ENCODE measurements around the gene LAT.

Gene LAT

DNA sequence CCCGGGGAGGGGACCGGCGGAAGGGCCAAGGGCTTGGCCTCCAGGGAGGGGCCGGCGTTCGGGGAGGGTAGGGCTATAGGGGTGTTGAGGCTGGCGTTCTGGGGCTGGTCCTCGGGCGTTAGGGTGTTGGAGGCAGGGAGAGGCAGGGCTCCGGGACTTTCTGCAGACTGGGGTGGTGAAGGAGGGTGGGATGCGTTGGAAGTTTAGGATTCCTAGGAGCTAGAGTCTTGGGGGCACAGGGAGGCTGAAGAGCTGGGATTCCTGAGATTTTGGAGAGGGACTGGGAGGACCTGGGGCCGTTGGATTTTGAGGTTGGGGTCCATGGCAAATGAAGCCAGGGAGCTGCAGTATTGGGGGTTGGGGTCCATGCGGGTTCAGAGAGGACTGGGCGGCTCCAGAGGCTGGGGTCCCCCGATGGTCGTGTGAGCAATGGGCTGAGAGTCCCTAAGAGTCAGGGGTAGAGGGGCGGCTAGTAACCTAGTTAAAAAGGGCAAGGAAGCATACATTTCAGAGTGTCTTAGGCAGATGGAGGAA lies 33.4 kb upstream of the LAT start:
- peak overlapping the region; percentile 29; the same call in 1 of the 2 replicates for H3K27ac ChIP-seq (ENCODE audit: low read length)
- H3K4me1 ChIP-seq (ENCODE audit: low read length), result peaks cover 9% of the 10 kb centered on the region
- peak overlapping the region; percentile 81 for H3K4me3 ChIP-seq (ENCODE audit: low read length)
- no peaks in the 10 kb centered on the region for H3K27me3 ChIP-seq (replicated peaks; ENCODE audit: insufficient read depth, low read length)
- H3K9ac ChIP-seq (ENCODE audit: low read length), result peak overlapping the region; percentile 89
- H3K9me2 ChIP-seq (replicated peaks; ENCODE audit: insufficient read depth, low read length), result no peaks in the 10 kb centered on the region
- peaks cover 9% of the 10 kb centered on the region; the same call in 1 of the 2 replicates for H3K36me3 ChIP-seq (replicated peaks; ENCODE audit: insufficient read depth, low read length)
- peak overlapping the region; percentile 83 for H2AFZ ChIP-seq (ENCODE audit: low read length)
- H4K20me1 ChIP-seq (ENCODE audit: insufficient read depth, low read length), result no peaks in the 10 kb centered on the region
- DNase-seq, result peak; percentile 45
- H3K4me2 ChIP-seq (ENCODE audit: low read depth, low read length), result peak overlapping the region; percentile 95
- TF ChIP-seq, protein P1, sequence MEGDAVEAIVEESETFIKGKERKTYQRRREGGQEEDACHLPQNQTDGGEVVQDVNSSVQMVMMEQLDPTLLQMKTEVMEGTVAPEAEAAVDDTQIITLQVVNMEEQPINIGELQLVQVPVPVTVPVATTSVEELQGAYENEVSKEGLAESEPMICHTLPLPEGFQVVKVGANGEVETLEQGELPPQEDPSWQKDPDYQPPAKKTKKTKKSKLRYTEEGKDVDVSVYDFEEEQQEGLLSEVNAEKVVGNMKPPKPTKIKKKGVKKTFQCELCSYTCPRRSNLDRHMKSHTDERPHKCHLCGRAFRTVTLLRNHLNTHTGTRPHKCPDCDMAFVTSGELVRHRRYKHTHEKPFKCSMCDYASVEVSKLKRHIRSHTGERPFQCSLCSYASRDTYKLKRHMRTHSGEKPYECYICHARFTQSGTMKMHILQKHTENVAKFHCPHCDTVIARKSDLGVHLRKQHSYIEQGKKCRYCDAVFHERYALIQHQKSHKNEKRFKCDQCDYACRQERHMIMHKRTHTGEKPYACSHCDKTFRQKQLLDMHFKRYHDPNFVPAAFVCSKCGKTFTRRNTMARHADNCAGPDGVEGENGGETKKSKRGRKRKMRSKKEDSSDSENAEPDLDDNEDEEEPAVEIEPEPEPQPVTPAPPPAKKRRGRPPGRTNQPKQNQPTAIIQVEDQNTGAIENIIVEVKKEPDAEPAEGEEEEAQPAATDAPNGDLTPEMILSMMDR (IDR thresholded peaks at IDR 0.05; ENCODE audit: low read length), result no peak
- TF ChIP-seq EZH2phosphoT487 (IDR thresholded peaks at IDR 0.05; ENCODE audit: low read length) (no peak), EZH2 (optimal IDR thresholded peaks at IDR 0.05; ENCODE audit: low read depth, low read length) (no peak)
- no peaks in the 10 kb centered on the region for H3F3A ChIP-seq (ENCODE audit: insufficient read depth, low read length)
- no peaks in the 10 kb centered on the region for H3K9me3 ChIP-seq (replicated peaks; ENCODE audit: insufficient read depth, low read length)
- peaks cover 46% of the 10 kb centered on the region for H3K79me2 ChIP-seq (ENCODE audit: low read length)

DNA sequence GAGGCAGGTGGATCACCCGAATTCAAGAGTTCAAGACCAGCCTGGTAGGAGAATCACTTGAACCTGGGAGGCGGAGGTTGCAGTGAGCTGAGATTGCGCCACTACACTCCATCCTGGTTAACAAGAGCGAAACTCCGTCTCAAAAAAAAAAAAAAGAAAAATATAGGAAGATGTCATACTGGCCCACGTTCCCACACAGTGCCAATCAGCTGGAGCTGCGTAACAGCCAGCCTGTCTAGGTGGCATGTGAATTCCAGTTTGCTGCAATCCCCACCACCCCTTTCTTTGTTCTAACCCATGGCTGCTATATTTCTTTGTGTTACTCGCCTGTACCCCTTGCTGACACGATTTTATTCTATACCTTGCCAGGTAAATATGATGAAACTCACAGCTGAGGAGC lies 26.6 kb upstream of the LAT start:
- peaks cover 9% of the 10 kb centered on the region for H3K36me3 ChIP-seq (replicated peaks; ENCODE audit: insufficient read depth, low read length)
- DNase-seq, result no peak
- H3K4me3 ChIP-seq (ENCODE audit: low read length), result no peak overlapping the region

DNA sequence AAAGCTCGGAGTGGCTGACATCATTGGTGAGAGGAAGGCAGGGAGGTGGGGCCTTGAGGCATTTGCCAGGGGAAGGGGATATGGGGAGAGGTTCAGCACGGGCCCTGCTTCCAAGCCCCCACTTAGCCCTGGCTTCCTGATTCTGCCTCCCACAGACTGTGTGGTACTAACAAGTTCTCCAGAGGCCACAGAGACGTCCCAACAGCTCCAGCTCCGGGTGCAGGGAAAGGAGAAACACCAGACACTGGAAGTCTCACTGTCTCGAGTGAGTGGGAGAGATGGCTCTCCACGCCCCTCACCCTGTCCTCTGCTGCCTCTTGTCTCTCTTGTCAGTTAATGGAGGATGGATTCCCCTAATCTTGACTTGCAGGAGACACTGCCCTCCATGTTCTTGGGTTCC lies 26.0 kb upstream of the LAT start:
- Histone ChIP-seq H4K20me1 (ENCODE audit: insufficient read depth, low read length) (no peaks in the 10 kb centered on the region), H3K4me2 (ENCODE audit: low read depth, low read length) (no peak overlapping the region), H3K79me2 (ENCODE audit: low read length) (peaks cover 21% of the 10 kb centered on the region), H3K9me2 (replicated peaks; ENCODE audit: insufficient read depth, low read length) (no peaks in the 10 kb centered on the region), H3K27me3 (replicated peaks; ENCODE audit: insufficient read depth, low read length) (no peaks in the 10 kb centered on the region), H3K9ac (ENCODE audit: low read length) (no peak overlapping the region), H2AFZ (ENCODE audit: low read length) (no peak overlapping the region), H3K9me3 (replicated peaks; ENCODE audit: insufficient read depth, low read length) (no peaks in the 10 kb centered on the region), H3F3A (ENCODE audit: insufficient read depth, low read length) (no peaks in the 10 kb centered on the region), H3K4me1 (ENCODE audit: low read length) (no peaks in the 10 kb centered on the region), H3K4me3 (ENCODE audit: low read length) (no peak overlapping the region), H3K27ac (ENCODE audit: low read length) (no peak overlapping the region), H3K36me3 (replicated peaks; ENCODE audit: insufficient read depth, low read length) (peaks cover 11% of the 10 kb centered on the region)
- DNase-seq, result no peak
- TF ChIP-seq EZH2phosphoT487 (IDR thresholded peaks at IDR 0.05; ENCODE audit: low read length), result no peak
- TF ChIP-seq, protein P1 (IDR thresholded peaks at IDR 0.05; ENCODE audit: low read length), result no peak
- no peak for TF ChIP-seq EZH2 (optimal IDR thresholded peaks at IDR 0.05; ENCODE audit: low read depth, low read length)

More for the DNA sequence above, 26.6 kb upstream of the LAT start:
- H3K9me2 ChIP-seq (replicated peaks; ENCODE audit: insufficient read depth, low read length), result no peaks in the 10 kb centered on the region
- H3K27me3 ChIP-seq (replicated peaks; ENCODE audit: insufficient read depth, low read length), result no peaks in the 10 kb centered on the region
- no peak overlapping the region for H3K4me2 ChIP-seq (ENCODE audit: low read depth, low read length)
- no peak overlapping the region for H3K9ac ChIP-seq (ENCODE audit: low read length)
- no peaks in the 10 kb centered on the region for H3K4me1 ChIP-seq (ENCODE audit: low read length)
- no peaks in the 10 kb centered on the region for H3F3A ChIP-seq (ENCODE audit: insufficient read depth, low read length)
- H3K9me3 ChIP-seq (replicated peaks; ENCODE audit: insufficient read depth, low read length), result no peaks in the 10 kb centered on the region
- H3K79me2 ChIP-seq (ENCODE audit: low read length), result peaks cover 27% of the 10 kb centered on the region
- no peak overlapping the region for H3K27ac ChIP-seq (ENCODE audit: low read length)
- TF ChIP-seq EZH2phosphoT487 (IDR thresholded peaks at IDR 0.05; ENCODE audit: low read length) (no peak), EZH2 (optimal IDR thresholded peaks at IDR 0.05; ENCODE audit: low read depth, low read length) (no peak)
- TF ChIP-seq, protein P1 (IDR thresholded peaks at IDR 0.05; ENCODE audit: low read length), result no peak
- H2AFZ ChIP-seq (ENCODE audit: low read length), result no peak overlapping the region
- no peaks in the 10 kb centered on the region for H4K20me1 ChIP-seq (ENCODE audit: insufficient read depth, low read length)

Measured in MM.1S (cell line).